Measurements from ENCODE around the gene SLC26A1.

GRCh38 chr4:1039493-1040343 is 46.5 kb upstream of the SLC26A1 start:
- TF ChIP-seq SUZ12 (IDR thresholded peaks at IDR 0.05; ENCODE audit: extremely low read depth, insufficient read depth, insufficient read length), result no peak
- no peak for TF ChIP-seq ZNF274 (IDR thresholded peaks at IDR 0.05; ENCODE audit: low read depth, low read length)
- no peak for TF ChIP-seq YY1 (IDR thresholded peaks at IDR 0.05; ENCODE audit: insufficient read depth, insufficient read length)

All from NT2/D1 (cell line).